ENCODE measurements around the gene PFDN4.

DNA sequence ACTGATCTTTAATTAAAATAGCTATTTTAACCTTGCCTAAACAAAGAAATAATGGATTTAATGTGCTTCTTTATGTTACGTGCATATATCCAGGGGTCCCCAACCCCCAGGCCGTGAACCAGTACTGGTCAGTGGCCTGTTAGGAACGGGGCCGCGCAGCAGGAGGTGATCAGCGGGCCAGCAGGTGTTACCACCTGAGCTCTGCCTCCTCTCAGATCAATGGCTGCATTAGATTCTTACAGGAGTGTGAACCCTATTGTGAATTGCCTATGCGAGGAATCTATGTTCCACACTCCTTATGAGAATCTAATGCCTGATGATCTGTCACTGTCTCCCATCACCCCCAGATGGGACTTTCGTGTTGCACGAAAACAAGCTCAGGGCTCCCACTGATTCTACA lies 42.9 kb upstream of the PFDN4 start:
- TF ChIP-seq CTCF (IDR thresholded peaks at IDR 0.05) (no peak), POLR2A (IDR thresholded peaks at IDR 0.05) (no peak), POLR2AphosphoS5 (IDR thresholded peaks at IDR 0.05) (no peak), EP300 (IDR thresholded peaks at IDR 0.05) (no peak)

All from upper lobe of left lung (tissue), 4 donors.